Nephron (organoid): ENCODE results near the gene AGO3.

Experiments used
- H3K27ac Mint-ChIP-seq, 3 experiments: 2 replicates each; pipeline ENCODE4 v1.8.0; 2020; ENCODE audit warnings: mixed read lengths in 3 of 3, mild to moderate bottlenecking in 2 of 3, moderate library complexity in 1 of 3
- H3K27me3 Mint-ChIP-seq: 2 replicates; pipeline ENCODE4 v1.8.0; 2021; ENCODE audit warnings: low read depth, mild to moderate bottlenecking, moderate library complexity, mixed read lengths
- H3K36me3 Mint-ChIP-seq: 2 replicates; pipeline ENCODE4 v1.8.0; 2020; ENCODE audit warnings: low read depth, mixed read lengths
- H3K4me1 Mint-ChIP-seq: 2 replicates; pipeline ENCODE4 v1.8.0; 2020; ENCODE audit warnings: mixed read lengths
- H3K4me3 Mint-ChIP-seq, 3 experiments: 2 replicates each; pipeline ENCODE4 v1.8.0; 2020; ENCODE audit warnings: mild to moderate bottlenecking in 3 of 3, mixed read lengths in 3 of 3, moderate library complexity in 2 of 3
- H3K9me3 Mint-ChIP-seq: 2 replicates; pipeline ENCODE4 v1.8.0; 2020; ENCODE audit warnings: mixed read lengths
- CTCF ChIP-seq, 3 experiments: fragments of 200-600 bp; sonication (generic); IDR thresholded peaks; one replicate each; pipeline ENCODE4 v1.5.0; 2021; ENCODE audit warnings: antibody characterized with exemption in 3 of 3; ENCODE audit not compliant: unreplicated experiment in 3 of 3

The AGO3 gene

DNA sequence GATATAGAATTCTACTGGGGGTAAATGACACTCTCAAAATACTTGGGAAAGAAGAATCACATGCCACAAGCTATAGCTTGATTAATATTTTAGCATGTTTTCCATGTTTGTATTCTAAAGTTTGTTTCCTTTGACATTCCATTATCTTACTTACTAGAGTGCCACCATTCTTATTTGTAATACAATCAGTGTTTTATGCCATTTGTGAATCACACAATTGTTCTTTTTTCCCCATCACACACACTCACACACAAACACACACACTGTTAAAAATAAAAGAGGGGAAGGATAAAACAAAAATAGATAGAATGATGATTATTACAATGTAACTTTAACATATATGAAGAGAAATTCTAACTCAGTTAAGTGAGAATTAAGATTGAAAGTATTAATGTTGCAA is 137.0 kb downstream of the AGO3 start:
- H3K36me3 Mint-ChIP-seq = no peaks in the 10 kb centered on the region
- H3K9me3 Mint-ChIP-seq = no peaks in the 10 kb centered on the region
- H3K4me1 Mint-ChIP-seq = no peaks in the 10 kb centered on the region
- TF ChIP-seq CTCF (IDR thresholded peaks at IDR 0.05; ENCODE audit: unreplicated experiment in 3 of 3) = no peak
- H3K4me3 Mint-ChIP-seq = no peak overlapping the region
- H3K27me3 Mint-ChIP-seq = no peaks in the 10 kb centered on the region
- H3K27ac Mint-ChIP-seq = no peak overlapping the region

DNA sequence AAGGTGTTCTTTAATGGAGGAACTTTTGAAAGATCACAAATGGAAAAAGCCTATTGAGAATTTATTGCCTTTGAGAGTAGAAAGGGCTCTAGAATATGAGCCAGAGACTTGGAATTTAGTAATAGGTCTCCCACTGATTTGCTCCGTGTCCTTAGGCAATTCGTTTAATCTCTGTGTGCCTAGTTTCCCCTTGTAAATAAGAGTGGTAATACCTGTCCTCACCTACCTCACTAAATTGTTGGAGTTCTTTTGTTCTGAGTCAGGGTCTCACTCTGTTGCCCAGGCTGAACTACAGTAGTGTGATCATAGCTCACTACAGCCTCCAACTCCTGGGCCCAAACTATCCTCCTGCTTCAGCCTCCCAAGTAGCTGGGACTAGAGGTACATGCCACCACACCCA is 138.0 kb downstream of the AGO3 start:
- H3K4me3 Mint-ChIP-seq = no peak overlapping the region
- no peaks in the 10 kb centered on the region for H3K9me3 Mint-ChIP-seq
- H3K27ac Mint-ChIP-seq = no peak overlapping the region
- TF ChIP-seq CTCF (IDR thresholded peaks at IDR 0.05; ENCODE audit: unreplicated experiment in 3 of 3) = no peak
- no peaks in the 10 kb centered on the region for H3K4me1 Mint-ChIP-seq
- no peaks in the 10 kb centered on the region for H3K36me3 Mint-ChIP-seq
- H3K27me3 Mint-ChIP-seq = no peaks in the 10 kb centered on the region

DNA sequence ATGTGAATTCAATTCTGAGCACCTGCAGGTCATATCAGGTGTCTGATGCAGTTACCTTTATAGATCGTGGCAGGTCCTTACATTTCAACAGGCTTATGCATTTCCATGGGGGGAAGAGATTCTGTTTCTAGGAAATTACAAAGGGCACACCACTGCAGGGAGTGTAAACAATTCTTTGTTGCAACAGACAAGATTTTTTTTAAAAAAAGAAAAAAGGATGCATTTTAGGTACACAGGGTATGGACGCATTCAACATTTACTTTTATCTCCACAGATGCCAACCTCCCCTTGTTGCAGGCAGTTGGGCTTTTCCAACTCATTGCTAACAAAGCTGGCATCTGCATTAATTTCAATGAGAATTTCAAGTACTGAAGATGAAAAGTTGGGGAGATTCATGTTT is 139.4 kb downstream of the AGO3 start:
- H3K36me3 Mint-ChIP-seq = no peaks in the 10 kb centered on the region
- no peaks in the 10 kb centered on the region for H3K27me3 Mint-ChIP-seq
- no peak overlapping the region for H3K27ac Mint-ChIP-seq
- no peak for TF ChIP-seq CTCF (IDR thresholded peaks at IDR 0.05; ENCODE audit: unreplicated experiment in 3 of 3)
- H3K4me1 Mint-ChIP-seq = no peaks in the 10 kb centered on the region
- no peak overlapping the region for H3K4me3 Mint-ChIP-seq
- no peaks in the 10 kb centered on the region for H3K9me3 Mint-ChIP-seq

DNA sequence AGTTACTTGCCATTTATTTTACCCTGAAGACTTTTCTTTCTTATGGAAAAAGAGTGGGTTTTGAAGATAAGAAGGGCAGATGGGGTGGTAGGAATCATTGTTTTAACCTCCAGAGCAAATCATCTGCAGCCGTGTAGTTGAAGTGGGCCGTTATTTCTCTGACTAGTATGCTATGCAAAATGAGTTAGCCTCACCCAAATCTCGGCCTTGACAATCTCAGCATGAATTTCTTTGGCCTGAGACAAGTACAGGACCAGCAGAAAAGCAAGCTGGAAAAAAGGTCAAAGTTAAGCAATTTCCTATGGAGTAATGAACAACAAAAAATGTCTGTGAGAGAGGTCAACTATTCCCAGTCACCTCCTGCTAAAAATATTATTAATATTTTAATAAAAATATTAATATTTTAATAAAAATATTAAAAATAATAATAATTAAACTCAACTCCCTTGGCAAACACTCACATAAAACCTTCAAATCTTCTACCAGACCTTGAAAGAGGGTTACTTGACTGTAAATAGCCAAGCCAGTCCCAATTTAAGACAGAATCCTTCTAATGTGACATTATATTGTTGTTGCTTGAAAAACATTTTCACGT is 146.2 kb downstream of the AGO3 start:
- Mint-ChIP-seq H3K36me3 (no peaks in the 10 kb centered on the region), H3K27ac (no peak overlapping the region), H3K9me3 (no peaks in the 10 kb centered on the region), H3K4me3 (no peak overlapping the region), H3K27me3 (no peaks in the 10 kb centered on the region), H3K4me1 (no peaks in the 10 kb centered on the region)
- TF ChIP-seq CTCF (IDR thresholded peaks at IDR 0.05; ENCODE audit: unreplicated experiment in 3 of 3) = no peak

GRCh38 chr1:36080236-36080635 is 149.3 kb downstream of the AGO3 start:
- no peak for TF ChIP-seq CTCF (IDR thresholded peaks at IDR 0.05; ENCODE audit: unreplicated experiment in 3 of 3)
- H3K4me3 Mint-ChIP-seq = peak overlapping the region in 1 of 3 experiments; percentile 8
- H3K36me3 Mint-ChIP-seq = no peaks in the 10 kb centered on the region
- no peaks in the 10 kb centered on the region for H3K27me3 Mint-ChIP-seq
- H3K9me3 Mint-ChIP-seq = no peaks in the 10 kb centered on the region
- no peaks in the 10 kb centered on the region for H3K4me1 Mint-ChIP-seq
- no peak overlapping the region for H3K27ac Mint-ChIP-seq

GRCh38 chr1:36080801-36081200 is 149.9 kb downstream of the AGO3 start:
- Mint-ChIP-seq H3K9me3 (no peaks in the 10 kb centered on the region), H3K4me1 (no peaks in the 10 kb centered on the region), H3K4me3 (peak overlapping the region in 1 of 3 experiments; percentile 15), H3K27ac (no peak overlapping the region), H3K27me3 (no peaks in the 10 kb centered on the region), H3K36me3 (no peaks in the 10 kb centered on the region)
- TF ChIP-seq CTCF (IDR thresholded peaks at IDR 0.05; ENCODE audit: unreplicated experiment in 3 of 3) = no peak
